ENCODE data around the gene VASN.

The VASN gene

DNA sequence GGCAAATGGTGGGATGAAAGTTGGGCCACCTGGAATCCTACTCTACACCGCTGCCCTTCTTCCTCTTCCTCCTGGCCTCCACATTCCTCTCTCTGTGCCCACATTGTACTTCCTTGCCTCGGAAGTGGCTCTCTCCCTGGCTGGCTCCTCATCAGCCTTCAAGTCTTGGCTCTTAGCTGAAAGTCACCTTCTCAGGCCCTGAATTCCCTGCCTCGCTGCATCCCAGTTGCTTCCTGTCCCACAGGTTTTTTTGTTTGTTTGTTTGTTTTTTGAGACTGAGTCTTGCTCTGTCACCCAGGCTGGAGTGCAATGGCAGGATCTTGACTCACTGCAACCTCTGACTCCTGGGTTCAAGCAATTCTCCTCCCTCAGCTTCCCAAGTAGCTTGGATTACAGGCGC, 18.0 kb upstream of the VASN start:
- DNase-seq (ENCODE audit: low spot score) = no peak
- ChIA-PET POLR2A (ENCODE audit: low non-redundant PET) (no interaction called here), CTCF (interaction anchor here (0.8 kb wide), 1 partner anchor 78 kb away, joined by 6 read pairs; no protein-coding TSS in a partner anchor)
- TF ChIP-seq, protein P1, sequence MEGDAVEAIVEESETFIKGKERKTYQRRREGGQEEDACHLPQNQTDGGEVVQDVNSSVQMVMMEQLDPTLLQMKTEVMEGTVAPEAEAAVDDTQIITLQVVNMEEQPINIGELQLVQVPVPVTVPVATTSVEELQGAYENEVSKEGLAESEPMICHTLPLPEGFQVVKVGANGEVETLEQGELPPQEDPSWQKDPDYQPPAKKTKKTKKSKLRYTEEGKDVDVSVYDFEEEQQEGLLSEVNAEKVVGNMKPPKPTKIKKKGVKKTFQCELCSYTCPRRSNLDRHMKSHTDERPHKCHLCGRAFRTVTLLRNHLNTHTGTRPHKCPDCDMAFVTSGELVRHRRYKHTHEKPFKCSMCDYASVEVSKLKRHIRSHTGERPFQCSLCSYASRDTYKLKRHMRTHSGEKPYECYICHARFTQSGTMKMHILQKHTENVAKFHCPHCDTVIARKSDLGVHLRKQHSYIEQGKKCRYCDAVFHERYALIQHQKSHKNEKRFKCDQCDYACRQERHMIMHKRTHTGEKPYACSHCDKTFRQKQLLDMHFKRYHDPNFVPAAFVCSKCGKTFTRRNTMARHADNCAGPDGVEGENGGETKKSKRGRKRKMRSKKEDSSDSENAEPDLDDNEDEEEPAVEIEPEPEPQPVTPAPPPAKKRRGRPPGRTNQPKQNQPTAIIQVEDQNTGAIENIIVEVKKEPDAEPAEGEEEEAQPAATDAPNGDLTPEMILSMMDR (conservative IDR thresholded peaks at IDR 0.05; ENCODE audit: low read depth) = no peak
- H3K27ac ChIP-seq = no peak overlapping the region

DNA sequence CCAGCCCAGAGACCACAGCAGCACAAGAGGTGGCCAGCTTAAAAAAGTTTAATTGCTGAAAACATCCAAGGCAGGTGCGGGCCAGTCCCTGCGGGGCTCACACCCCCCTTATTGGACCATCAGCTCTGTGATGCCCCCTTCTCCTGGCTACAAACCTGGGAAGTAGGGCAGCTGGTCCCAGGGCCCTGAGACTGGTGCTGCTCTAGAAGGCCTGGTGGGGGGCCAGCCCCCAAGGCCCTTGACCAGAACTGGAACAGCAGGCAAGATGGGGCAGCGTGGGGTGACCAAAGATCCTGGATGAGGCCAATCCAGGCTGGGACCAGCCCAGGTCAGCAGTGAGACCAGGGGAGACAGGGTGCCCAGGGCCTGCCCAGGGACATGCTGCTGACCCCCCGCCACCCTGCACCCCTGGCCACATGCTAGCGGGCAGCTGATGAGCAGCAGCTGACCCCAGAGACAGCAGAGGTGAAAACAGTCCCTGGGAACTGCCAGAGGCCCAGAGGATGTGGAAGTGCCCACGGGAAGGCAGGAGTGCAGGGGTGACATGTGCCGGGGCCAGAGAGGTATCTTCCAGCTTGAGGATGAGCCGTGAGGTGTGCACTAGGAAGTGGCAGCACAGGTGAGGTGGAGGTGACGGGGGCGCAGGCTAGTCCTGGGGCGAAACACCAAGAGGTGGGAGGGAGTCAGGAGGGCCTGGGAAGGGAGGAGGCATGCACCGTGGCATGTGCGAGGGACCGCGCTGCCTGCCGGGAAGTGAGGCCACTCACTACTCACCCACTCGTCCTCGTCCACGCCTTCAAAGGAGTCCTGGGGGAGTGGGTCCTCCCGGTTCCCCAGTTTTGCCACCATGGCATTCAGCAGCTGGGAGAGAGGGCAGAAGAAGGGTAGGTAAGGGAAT, 16.9 kb upstream of the VASN start:
- POLR2A ChIA-PET (ENCODE audit: low non-redundant PET) = interaction anchor here (0.6 kb wide), 1 partner anchor 15 kb away, joined by 3 read pairs; no protein-coding TSS in a partner anchor
- CTCF ChIA-PET = interaction anchor here (1.2 kb wide), 1 partner anchor 48 kb away, joined by 4 read pairs; no protein-coding TSS in a partner anchor
- no peak overlapping the region for H3K27ac ChIP-seq
- TF ChIP-seq, protein P1 (conservative IDR thresholded peaks at IDR 0.05; ENCODE audit: low read depth) = no peak
- no peak for DNase-seq (ENCODE audit: low spot score)

DNA sequence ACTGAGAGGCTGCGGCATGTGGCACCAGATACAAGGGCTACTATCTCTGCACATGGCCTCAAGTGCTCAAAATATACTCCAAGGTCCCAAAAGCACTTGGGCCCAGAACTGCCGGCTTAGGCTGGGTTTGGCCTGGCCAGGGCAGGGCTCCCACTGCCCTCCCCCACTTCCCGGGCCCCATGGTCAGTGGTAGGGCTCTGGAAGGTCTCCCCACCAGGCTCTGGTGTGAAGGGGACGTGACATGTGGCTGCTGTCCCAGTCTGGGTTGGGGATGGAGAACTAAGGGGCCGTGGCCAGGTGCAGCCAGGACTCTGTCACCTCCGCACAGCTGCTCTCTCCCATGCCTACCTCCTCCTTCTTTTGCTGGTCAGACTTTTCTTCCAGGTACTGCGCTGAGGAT, 14.8 kb upstream of the VASN start:
- TF ChIP-seq, protein P1 (conservative IDR thresholded peaks at IDR 0.05; ENCODE audit: low read depth) = no peak
- H3K27ac ChIP-seq = peak overlapping the region; percentile 50; the same call in 1 of the 2 replicates
- ChIA-PET POLR2A (ENCODE audit: low non-redundant PET) (no interaction called here), CTCF (no interaction called here)
- no peak for DNase-seq (ENCODE audit: low spot score)

DNA sequence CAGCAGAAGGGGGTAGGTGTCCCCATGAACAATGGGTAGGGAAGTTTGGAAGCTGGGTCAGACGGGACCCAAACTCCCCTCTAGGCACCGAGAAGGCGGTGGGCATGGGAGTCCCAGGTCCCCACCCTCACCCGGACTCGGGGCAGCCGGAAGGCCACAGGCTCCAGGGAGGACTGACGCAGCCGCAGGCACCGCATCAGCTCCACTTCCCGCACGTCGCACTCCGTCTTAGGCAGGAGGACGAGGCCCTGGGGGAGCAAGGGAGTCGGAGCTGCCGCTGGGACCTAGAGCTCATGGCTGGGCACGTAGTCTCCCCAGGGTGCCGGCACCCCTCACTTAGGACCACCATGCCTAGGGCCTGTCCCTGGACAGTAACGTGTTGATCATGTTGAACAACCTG, 13.4 kb upstream of the VASN start:
- ChIA-PET CTCF (interaction anchor here (0.7 to 5.3 kb wide), 4 partner anchors 11 to 45 kb away, joined by 3 to 74 read pairs (median 7); no protein-coding TSS in a partner anchor), POLR2A (ENCODE audit: low non-redundant PET) (no interaction called here)
- TF ChIP-seq, protein P1 (conservative IDR thresholded peaks at IDR 0.05; ENCODE audit: low read depth) = no peak
- peak overlapping the region; percentile 50 for H3K27ac ChIP-seq
- DNase-seq (ENCODE audit: low spot score) = no peak

DNA sequence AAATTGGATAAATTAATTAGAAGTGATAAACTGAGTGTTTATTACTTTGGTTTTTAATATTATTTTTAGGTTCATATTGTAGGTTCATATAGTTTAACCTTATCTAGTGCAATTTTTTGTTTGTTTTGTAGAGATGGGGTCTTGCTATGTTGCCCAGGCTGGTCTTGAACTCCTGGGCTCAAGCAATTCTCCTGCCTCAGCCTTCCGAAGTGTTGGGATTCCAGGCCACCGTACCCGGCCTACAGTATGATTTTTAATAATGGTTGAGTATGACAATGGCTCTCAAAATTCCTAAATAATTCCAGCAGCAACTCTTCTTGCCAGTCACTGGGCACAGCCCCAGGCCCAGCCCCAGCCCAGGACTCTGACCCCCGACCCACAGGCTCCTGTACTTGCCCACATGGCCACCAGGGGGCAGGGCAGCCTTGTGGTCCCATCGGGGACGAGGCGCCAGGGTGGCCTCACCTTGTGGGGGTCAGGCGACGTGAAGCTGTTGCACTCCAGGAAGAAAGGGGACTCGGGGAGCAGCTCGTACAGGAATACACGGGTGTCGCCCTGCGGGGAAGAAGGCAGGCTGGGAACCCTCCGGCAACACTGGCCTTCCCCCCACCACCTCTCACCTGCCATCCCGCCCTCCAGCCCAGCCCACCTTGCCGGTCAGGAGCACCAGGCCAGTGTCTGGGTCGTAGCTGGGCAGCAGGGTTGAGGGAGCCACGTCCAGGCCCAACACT, 12.7 kb upstream of the VASN start:
- TF ChIP-seq, protein P1 (conservative IDR thresholded peaks at IDR 0.05; ENCODE audit: low read depth) = peak; percentile 87
- ChIA-PET CTCF (interaction anchor here (0.5 to 5.3 kb wide), 13 partner anchors 8 to 97 kb away, joined by 3 to 74 read pairs (median 5); partner anchors contain the start of gene PAM16), POLR2A (ENCODE audit: low non-redundant PET) (no interaction called here)
- peak overlapping the region; percentile 22; the same call in 1 of the 2 replicates for H3K27ac ChIP-seq
- DNase-seq (ENCODE audit: low spot score) = peak; percentile 46

DNA sequence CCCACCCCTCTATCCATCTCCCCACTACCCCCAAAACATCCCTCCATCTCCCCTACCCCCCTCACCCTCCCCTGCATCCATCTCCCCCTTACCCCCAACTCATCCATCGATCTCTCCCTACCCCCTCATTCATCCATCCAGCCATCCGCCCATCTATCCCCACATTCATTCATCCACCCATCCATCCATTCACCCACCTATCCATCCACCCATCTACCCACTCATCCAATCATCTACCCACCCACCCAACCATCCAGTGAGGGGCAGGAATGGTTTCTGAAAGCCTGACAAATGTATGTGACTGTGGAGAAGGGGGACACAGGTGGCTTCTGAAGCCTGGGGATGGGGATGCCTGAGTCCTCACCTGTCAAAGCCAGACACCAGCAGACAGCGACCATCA, 11.7 kb upstream of the VASN start:
- ChIA-PET POLR2A (ENCODE audit: low non-redundant PET) (no interaction called here), CTCF (interaction anchor here (0.7 to 5.3 kb wide), 7 partner anchors 9 to 43 kb away, joined by 3 to 74 read pairs (median 6); partner anchors contain the start of gene PAM16)
- no peak for DNase-seq (ENCODE audit: low spot score)
- 0 out of 2 replicates have a peak overlapping the region, but pooled peaks have one; percentile 22 for H3K27ac ChIP-seq
- TF ChIP-seq, protein P1 (conservative IDR thresholded peaks at IDR 0.05; ENCODE audit: low read depth) = no peak

All from RWPE1 (cell line).